ENCODE measurements around the gene ATXN1. TPM values are rescaled to one million over a fixed set of nuclear protein-coding genes. Genes with fewer than 3 reads are reported as not detected.

ATXN1 gene
- total and polyA plus RNA-seq, 2 of the 8 experiments (the other 6 are each of a cell fraction or from before 2014, with no cell fraction given): 1.6 to 4.0 TPM

- TF ChIP-seq CHD7 (IDR thresholded peaks at IDR 0.05; ENCODE audit: insufficient replicate concordance, low read length): no peak
- TF ChIP-seq SRF (IDR thresholded peaks at IDR 0.05; ENCODE audit: low read depth, low read length): no peak
- no peak for TF ChIP-seq TBP (IDR thresholded peaks at IDR 0.05; ENCODE audit: low read depth, low read length)
- no peak for TF ChIP-seq TEAD4 (IDR thresholded peaks at IDR 0.05; ENCODE audit: low read depth, low read length)
- no peak for TF ChIP-seq CBX5 (IDR thresholded peaks at IDR 0.05; ENCODE audit: low read depth, low read length)
- TF ChIP-seq SIX5 (IDR thresholded peaks at IDR 0.05; ENCODE audit: low read depth, low read length): no peak
- TF ChIP-seq JUND (IDR thresholded peaks at IDR 0.05; ENCODE audit: low read length): no peak
- no peak for TF ChIP-seq MAX (IDR thresholded peaks at IDR 0.05)
- TF ChIP-seq FOSL1 (IDR thresholded peaks at IDR 0.05; ENCODE audit: insufficient read depth, low read depth, low read length): no peak
- TF ChIP-seq ATF2 (IDR thresholded peaks at IDR 0.05; ENCODE audit: low read length): no peak
These were observed 13.3 kb downstream of the ATXN1 start (continued) for GRCh38 chr6:16748025-16748319.
